Activated CD4-positive, CD25-positive, alpha-beta regulatory T cell treated with anti-CD3 and anti-CD28 coated beads, Interleukin-2, amount 50 U/mL, for 16 hours (primary cell): ENCODE data around the gene TRH.
A peak's percentile ranks its signal among the peaks of the same experiment; 100 is the strongest.
"Not testable (repeated sequence)": the region's sequence is repeated elsewhere in the genome, so short reads cannot be mapped to it uniquely, and the experiment has no call there.

Experiments
- DNase-seq: peaks from one replicate; pipeline ENCODE4 v3.0.0-alpha.2; 2020; ENCODE audit warnings: low read depth, low spot score

TRH gene

GRCh38 chr3:129965937-129966336 lies 8.6 kb upstream of the TRH start:
- no peak for DNase-seq

GRCh38 chr3:129966876-129967275 lies 7.6 kb upstream of the TRH start:
- DNase-seq = no peak

- DNase-seq = no peak
Observed at GRCh38 chr3:129967761-129968160, 6.8 kb upstream of the TRH start.

- no peak for DNase-seq
Observed at GRCh38 chr3:129971351-129972052, 3.0 kb upstream of the TRH start.

GRCh38 chr3:129972301-129972700 lies 2.2 kb upstream of the TRH start:
- DNase-seq = no peak

GRCh38 chr3:129973853-129974563 lies 512 bp upstream of the TRH start:
- no peak for DNase-seq

- DNase-seq = no peak
Observed at GRCh38 chr3:129974833-129975704, 549 bp downstream of the TRH start.

GRCh38 chr3:129975705-129976048 lies 1.2 kb downstream of the TRH start:
- no peak for DNase-seq

GRCh38 chr3:129976286-129976685 lies 1.8 kb downstream of the TRH start:
- DNase-seq = no peak

GRCh38 chr3:129978123-129978522 lies 3.6 kb downstream of the TRH start:
- no peak for DNase-seq

- no peak for DNase-seq
Observed at GRCh38 chr3:129979905-129980304, 5.4 kb downstream of the TRH start.

- DNase-seq = no peak
Observed at GRCh38 chr3:129983561-129983960, 9.0 kb downstream of the TRH start.

GRCh38 chr3:129984125-129984524 lies 9.6 kb downstream of the TRH start:
- no peak for DNase-seq

GRCh38 chr3:129985113-129985512 lies 10.6 kb downstream of the TRH start:
- no peak for DNase-seq

- DNase-seq = no peak
Observed at GRCh38 chr3:129988429-129988828, 13.9 kb downstream of the TRH start.

- no peak for DNase-seq
Observed at GRCh38 chr3:129989414-129989813, 14.9 kb downstream of the TRH start.

GRCh38 chr3:129992781-129993180 lies 18.3 kb downstream of the TRH start:
- no peak for DNase-seq

- no peak for DNase-seq
Observed at GRCh38 chr3:129994883-129995559, 20.5 kb downstream of the TRH start.

GRCh38 chr3:129996073-129996472 lies 21.6 kb downstream of the TRH start:
- DNase-seq = no peak

GRCh38 chr3:129999176-129999575 lies 24.7 kb downstream of the TRH start:
- DNase-seq = not testable (repeated sequence)

- DNase-seq = peak; percentile 26
Observed at GRCh38 chr3:130002666-130003598, 28.4 kb downstream of the TRH start.
